PC-9 (cell line): ENCODE data around the gene OR4F6. TPM values are rescaled to one million over a fixed set of nuclear protein-coding genes. Genes with fewer than 3 reads are reported as not detected.

Source experiments
- BruUV-seq: library from RNA; stranded (reverse); fragments of 400-500 nt; replicated peaks from 2 replicates; lab custom pipeline; 2021; lab: Mats Ljungman, UMichigan
- CTCF ChIA-PET: fragments of 300-600 bp; sonication (Branson Sonifier 250); formaldehyde crosslinking; loops from one replicate; lab custom pipeline; 2022; ENCODE audit warnings: antibody characterized with exemption; lab: Charles Lee
- POLR2A ChIA-PET: fragments of 300-600 bp; sonication (Branson Sonifier 250); formaldehyde crosslinking; loops from one replicate; lab custom pipeline; 2022; ENCODE audit warnings: antibody characterized with exemption; ENCODE audit not compliant: unreplicated experiment; lab: Charles Lee
- DNase-seq, 2 experiments: peaks; one replicate each; pipeline versions ENCODE4 v3.0.0 to v3.0.0-alpha.2; 2015 to 2022; ENCODE audit warnings: mixed read lengths in 1 of 2
- H2AFZ ChIP-seq: fragments of 200-600 bp; sonication (generic); 2 replicates; pipeline ENCODE4 v1.8.1; 2017; ENCODE audit warnings: antibody characterized with exemption
- H3F3A ChIP-seq: fragments of 200-600 bp; sonication (generic); 2 replicates; pipeline ENCODE4 v1.8.1; 2017; ENCODE audit warnings: antibody characterized with exemption, mild to moderate bottlenecking, low read depth; ENCODE audit not compliant: insufficient read depth
- H3K27ac ChIP-seq: fragments of 200-600 bp; sonication (generic); 2 replicates; pipeline ENCODE4 v1.6.1; 2016; ENCODE audit warnings: mixed run types
- H3K27me3 ChIP-seq: fragments of 200-600 bp; sonication (generic); 2 replicates; pipeline ENCODE4 v1.6.1; 2016; ENCODE audit warnings: low read depth, mixed run types; ENCODE audit not compliant: insufficient read depth
- H3K36me3 ChIP-seq: fragments of 200-600 bp; sonication (generic); 2 replicates; pipeline ENCODE4 v1.6.1; 2016; ENCODE audit warnings: low read depth, mixed run types
- H3K4me1 ChIP-seq: fragments of 200-600 bp; sonication (generic); replicated peaks from 2 replicates; pipeline ENCODE4 v1.6.1; 2016; ENCODE audit warnings: mixed run types; ENCODE audit not compliant: insufficient read depth
- H3K4me2 ChIP-seq: fragments of 200-600 bp; sonication (generic); 2 replicates; pipeline ENCODE4 v1.6.1; 2017; ENCODE audit warnings: mixed run types
- H3K4me3 ChIP-seq: fragments of 200-600 bp; sonication (generic); 2 replicates; pipeline ENCODE4 v1.6.1; 2016; ENCODE audit warnings: mixed run types
- H3K79me2 ChIP-seq: fragments of 200-600 bp; sonication (generic); 2 replicates; pipeline ENCODE4 v1.6.1; 2017; ENCODE audit warnings: low read depth, mixed run types
- H3K9me2 ChIP-seq: fragments of 200-600 bp; sonication (generic); 2 replicates; pipeline ENCODE4 v1.8.1; 2017; ENCODE audit warnings: mild to moderate bottlenecking; ENCODE audit not compliant: insufficient read depth
- H3K9me3 ChIP-seq: fragments of 200-600 bp; sonication (generic); 2 replicates; pipeline ENCODE4 v1.8.1; 2016; ENCODE audit warnings: low read depth; ENCODE audit not compliant: insufficient read depth
- H4K20me1 ChIP-seq: fragments of 200-600 bp; sonication (generic); 2 replicates; pipeline ENCODE4 v1.8.1; 2017; ENCODE audit not compliant: insufficient read depth
- EZH2 ChIP-seq: fragments of 200-600 bp; sonication (generic); IDR thresholded peaks from 2 replicates; pipeline ENCODE4 v1.8.0; 2017; ENCODE audit warnings: antibody characterized with exemption, low read depth
- intact Hi-C: fragments of 100-400 bp; cut with micrococcal nuclease; formaldehyde crosslinking; loops from one replicate; pipeline ENCODE4 v1.10.0; 2022; ENCODE audit not compliant: unreplicated experiment
- total RNA-seq: library from RNA; stranded (reverse); gene quantifications from 2 replicates; pipeline ENCODE4 v1.2.3, GENCODE V29; 2021
- TF ChIP-seq, protein P1 (sequence below): fragments of 200-600 bp; sonication (generic); conservative IDR thresholded peaks from 2 replicates; pipeline ENCODE4 v1.6.1; 2017; ENCODE audit warnings: mixed run types, antibody characterized with exemption, mild to moderate bottlenecking, moderate library complexity

Gene OR4F6
- total RNA-seq, 1 experiment from 2014 or later: not detected

DNA sequence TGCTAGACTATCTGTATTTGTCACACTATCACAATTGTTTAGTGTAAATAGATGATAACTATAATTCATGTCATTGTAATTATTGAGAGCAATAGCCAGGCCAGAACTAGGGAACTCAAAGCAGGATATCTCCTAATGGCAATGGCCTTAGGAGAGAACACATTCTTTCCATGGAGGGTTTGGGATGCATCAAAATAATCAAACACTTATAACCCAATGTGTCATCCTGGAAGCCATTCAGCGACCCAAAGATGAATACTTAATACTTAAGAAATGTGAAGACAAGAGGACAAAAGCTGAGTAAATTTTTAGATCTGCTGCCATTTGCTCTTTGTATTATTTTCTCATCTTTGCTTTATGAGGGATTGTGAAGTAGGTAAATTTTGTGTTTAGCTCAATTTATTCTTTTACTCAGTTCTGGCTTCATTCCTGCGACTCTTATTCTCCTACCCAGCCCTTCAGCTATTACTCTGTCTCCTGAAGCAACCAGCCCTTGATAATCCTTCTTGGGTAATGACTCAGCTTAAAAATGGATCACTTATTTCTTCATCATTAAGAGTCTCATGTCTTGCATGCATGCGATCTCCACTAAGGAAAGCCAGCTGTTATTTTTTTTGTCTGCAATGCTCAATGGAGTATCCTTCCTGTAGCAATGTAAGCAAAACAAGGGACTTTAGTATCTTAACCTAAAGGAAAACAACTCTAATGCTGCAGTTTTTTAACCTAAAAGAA is 10.7 kb downstream of the OR4F6 start:
- H3K36me3 ChIP-seq: no peaks in the 10 kb centered on the region
- no peak overlapping the region for H3K27ac ChIP-seq
- no peak for DNase-seq
- no peaks in the 10 kb centered on the region for H3K79me2 ChIP-seq
- no peaks in the 10 kb centered on the region for H3F3A ChIP-seq
- BruUV-seq: no TSS peak
- H3K9me3 ChIP-seq: no peaks in the 10 kb centered on the region
- TF ChIP-seq, protein P1, sequence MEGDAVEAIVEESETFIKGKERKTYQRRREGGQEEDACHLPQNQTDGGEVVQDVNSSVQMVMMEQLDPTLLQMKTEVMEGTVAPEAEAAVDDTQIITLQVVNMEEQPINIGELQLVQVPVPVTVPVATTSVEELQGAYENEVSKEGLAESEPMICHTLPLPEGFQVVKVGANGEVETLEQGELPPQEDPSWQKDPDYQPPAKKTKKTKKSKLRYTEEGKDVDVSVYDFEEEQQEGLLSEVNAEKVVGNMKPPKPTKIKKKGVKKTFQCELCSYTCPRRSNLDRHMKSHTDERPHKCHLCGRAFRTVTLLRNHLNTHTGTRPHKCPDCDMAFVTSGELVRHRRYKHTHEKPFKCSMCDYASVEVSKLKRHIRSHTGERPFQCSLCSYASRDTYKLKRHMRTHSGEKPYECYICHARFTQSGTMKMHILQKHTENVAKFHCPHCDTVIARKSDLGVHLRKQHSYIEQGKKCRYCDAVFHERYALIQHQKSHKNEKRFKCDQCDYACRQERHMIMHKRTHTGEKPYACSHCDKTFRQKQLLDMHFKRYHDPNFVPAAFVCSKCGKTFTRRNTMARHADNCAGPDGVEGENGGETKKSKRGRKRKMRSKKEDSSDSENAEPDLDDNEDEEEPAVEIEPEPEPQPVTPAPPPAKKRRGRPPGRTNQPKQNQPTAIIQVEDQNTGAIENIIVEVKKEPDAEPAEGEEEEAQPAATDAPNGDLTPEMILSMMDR: no peak
- no peak for TF ChIP-seq EZH2
- no peaks in the 10 kb centered on the region for H3K4me1 ChIP-seq
- H3K4me2 ChIP-seq: no peak overlapping the region
- H3K4me3 ChIP-seq: no peak overlapping the region
- POLR2A ChIA-PET: no interaction called here
- no peaks in the 10 kb centered on the region for H4K20me1 ChIP-seq
- no peaks in the 10 kb centered on the region for H3K9me2 ChIP-seq
- no peak overlapping the region for H2AFZ ChIP-seq
- intact Hi-C loops: no loop called here
- peaks cover 5% of the 10 kb centered on the region; the same call in 1 of the 2 replicates for H3K27me3 ChIP-seq
- CTCF ChIA-PET: no interaction called here

DNA sequence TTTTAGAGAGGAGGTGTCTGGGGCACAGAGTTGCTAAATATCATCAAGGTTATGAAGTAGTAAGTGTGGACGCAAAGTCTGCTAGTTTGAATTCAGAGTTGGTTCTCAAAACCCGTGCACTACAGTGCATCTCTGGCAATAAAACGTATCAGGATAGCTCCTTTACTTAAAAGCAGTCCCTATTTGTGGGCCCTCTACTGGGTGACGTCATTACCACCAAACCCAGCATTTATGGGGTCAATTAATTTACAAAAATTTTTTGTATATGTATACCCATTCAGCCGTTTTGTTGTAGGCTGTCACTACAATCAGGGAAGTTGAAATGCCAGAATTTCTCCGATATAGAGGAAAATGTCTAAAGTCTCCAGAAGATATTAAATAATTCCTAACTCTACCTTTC is 17.5 kb downstream of the OR4F6 start:
- H3K4me2 ChIP-seq: no peak overlapping the region
- H3K36me3 ChIP-seq: no peaks in the 10 kb centered on the region
- no peaks in the 10 kb centered on the region for H3K4me1 ChIP-seq
- TF ChIP-seq, protein P1: no peak
- no peak for TF ChIP-seq EZH2
- no peaks in the 10 kb centered on the region for H3K79me2 ChIP-seq
- no peaks in the 10 kb centered on the region for H3K9me2 ChIP-seq
- H4K20me1 ChIP-seq: no peaks in the 10 kb centered on the region
- no peaks in the 10 kb centered on the region for H3K9me3 ChIP-seq
- no peak overlapping the region for H2AFZ ChIP-seq
- peaks cover 21% of the 10 kb centered on the region for H3K27me3 ChIP-seq
- POLR2A ChIA-PET: no interaction called here
- no peak overlapping the region for H3K4me3 ChIP-seq
- no TSS peak for BruUV-seq
- DNase-seq: no peak
- no peak overlapping the region for H3K27ac ChIP-seq
- no peaks in the 10 kb centered on the region for H3F3A ChIP-seq
- CTCF ChIA-PET: no interaction called here
- intact Hi-C loops: no loop called here

DNA sequence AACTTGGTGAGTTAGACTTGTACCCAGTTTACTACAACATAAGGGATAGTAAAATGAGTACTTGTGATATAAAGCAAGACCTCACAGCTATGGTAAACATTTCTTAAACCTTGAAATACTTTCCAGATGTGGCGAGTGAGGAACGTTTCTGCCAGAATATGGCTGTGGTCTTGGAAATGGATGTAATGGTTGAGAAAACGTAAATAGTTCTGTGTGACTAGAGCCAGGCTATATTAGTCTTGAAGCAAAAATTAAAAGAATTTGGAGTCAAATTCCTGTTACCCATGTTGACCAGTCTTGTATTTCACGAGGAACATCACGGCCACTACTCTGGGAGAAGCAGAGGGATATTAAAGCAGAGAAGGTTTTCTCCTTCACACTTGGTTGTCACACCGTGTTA is 23.9 kb downstream of the OR4F6 start:
- H2AFZ ChIP-seq: no peak overlapping the region
- no peaks in the 10 kb centered on the region for H3K79me2 ChIP-seq
- CTCF ChIA-PET: no interaction called here
- H3K27ac ChIP-seq: no peak overlapping the region
- H3K9me2 ChIP-seq: no peaks in the 10 kb centered on the region
- POLR2A ChIA-PET: no interaction called here
- no TSS peak for BruUV-seq
- H3K4me2 ChIP-seq: no peak overlapping the region
- no peaks in the 10 kb centered on the region for H4K20me1 ChIP-seq
- H3K36me3 ChIP-seq: no peaks in the 10 kb centered on the region
- TF ChIP-seq, protein P1: no peak
- TF ChIP-seq EZH2: no peak
- no peaks in the 10 kb centered on the region for H3K4me1 ChIP-seq
- H3K9me3 ChIP-seq: no peaks in the 10 kb centered on the region
- H3K4me3 ChIP-seq: no peak overlapping the region
- no peaks in the 10 kb centered on the region for H3F3A ChIP-seq
- peaks cover 70% of the 10 kb centered on the region for H3K27me3 ChIP-seq
- intact Hi-C loops: no loop called here
- no peak for DNase-seq
